Limb (tissue), 2 donors: ENCODE measurements around the gene TMEM272.
A peak's percentile ranks its signal among the peaks of the same experiment; 100 is the strongest.

Experiments used
- DNase-seq, 2 donors: peaks; one replicate each; pipeline ENCODE4 v3.0.0-alpha.2; 2016; ENCODE audit errors: extremely low spot score in 2 of 2

Gene TMEM272

GRCh38 chr13:51806566-51806965, 38.4 kb downstream of the TMEM272 start:
- DNase-seq = no peak

- no peak for DNase-seq
These were observed 39.1 kb downstream of the TMEM272 start for GRCh38 chr13:51805925-51806324.

GRCh38 chr13:51805313-51805712, 39.7 kb downstream of the TMEM272 start:
- DNase-seq = no peak

- DNase-seq = peak in 1 of 2 donors; percentile 61
These were observed 40.4 kb downstream of the TMEM272 start for GRCh38 chr13:51804295-51805172.

- peak; percentile 82 to 92 for DNase-seq
These were observed 41.3 kb downstream of the TMEM272 start, which contains the start of gene DHRS12 for GRCh38 chr13:51803422-51804294. TSS of gene DHRS12 (minus strand) at chr13:51804163. CDS start at chr13:51799659, 4,504 bp downstream.

GRCh38 chr13:51802631-51803418, 42.2 kb downstream of the TMEM272 start:
- DNase-seq = no peak

GRCh38 chr13:51801631-51802099, 43.3 kb downstream of the TMEM272 start:
- no peak for DNase-seq

- no peak for DNase-seq
These were observed 44.5 kb downstream of the TMEM272 start for GRCh38 chr13:51800486-51800885.

- DNase-seq = no peak
These were observed 45.7 kb downstream of the TMEM272 start for GRCh38 chr13:51799261-51799660.

GRCh38 chr13:51797664-51798488, 47.1 kb downstream of the TMEM272 start:
- DNase-seq = peak; percentile 42 to 61

GRCh38 chr13:51796546-51796945, 48.4 kb downstream of the TMEM272 start:
- DNase-seq = no peak

- no peak for DNase-seq
These were observed 49.6 kb downstream of the TMEM272 start for GRCh38 chr13:51795419-51795818.

- DNase-seq = no peak
These were observed 50.0 kb downstream of the TMEM272 start for GRCh38 chr13:51794964-51795363.

- no peak for DNase-seq
These were observed 51.3 kb downstream of the TMEM272 start for GRCh38 chr13:51793570-51794271.

GRCh38 chr13:51786425-51787265, 58.3 kb downstream of the TMEM272 start:
- no peak for DNase-seq

GRCh38 chr13:51785712-51786424, 59.1 kb downstream of the TMEM272 start:
- peak; percentile 55 to 68 for DNase-seq

GRCh38 chr13:51784097-51784496, 60.9 kb downstream of the TMEM272 start:
- no peak for DNase-seq

- DNase-seq = no peak
These were observed 61.4 kb downstream of the TMEM272 start for GRCh38 chr13:51783428-51784094.
